ENCODE results near the gene MND1.

Gene MND1

GRCh38 chr4:153346563-153346962, 2.1 kb downstream of the MND1 start:
- no peak for DNase-seq (ENCODE audit: low spot score)

- DNase-seq (ENCODE audit: low spot score): no peak
Measured at GRCh38 chr4:153347117-153347516, 2.6 kb downstream of the MND1 start.

- DNase-seq (ENCODE audit: low spot score): no peak
Measured at GRCh38 chr4:153348006-153348405, 3.5 kb downstream of the MND1 start.

- no peak for DNase-seq (ENCODE audit: low spot score)
Measured at GRCh38 chr4:153349206-153349805, 4.8 kb downstream of the MND1 start.

GRCh38 chr4:153362184-153362583, 17.7 kb downstream of the MND1 start:
- no peak for DNase-seq (ENCODE audit: low spot score)

GRCh38 chr4:153364061-153364460, 19.6 kb downstream of the MND1 start:
- no peak for DNase-seq (ENCODE audit: low spot score)

- DNase-seq (ENCODE audit: low spot score): no peak
Measured at GRCh38 chr4:153365003-153365402, 20.5 kb downstream of the MND1 start.

GRCh38 chr4:153366486-153366885, 22.0 kb downstream of the MND1 start:
- no peak for DNase-seq (ENCODE audit: low spot score)

GRCh38 chr4:153367092-153367491, 22.6 kb downstream of the MND1 start:
- no peak for DNase-seq (ENCODE audit: low spot score)

GRCh38 chr4:153369021-153369420, 24.5 kb downstream of the MND1 start:
- DNase-seq (ENCODE audit: low spot score): no peak

GRCh38 chr4:153371701-153372234, 27.3 kb downstream of the MND1 start:
- DNase-seq (ENCODE audit: low spot score): no peak

GRCh38 chr4:153372967-153373562, 28.6 kb downstream of the MND1 start:
- DNase-seq (ENCODE audit: low spot score): no peak

GRCh38 chr4:153374442-153374841, 30.0 kb downstream of the MND1 start:
- DNase-seq (ENCODE audit: low spot score): no peak

- DNase-seq (ENCODE audit: low spot score): no peak
Measured at GRCh38 chr4:153375303-153375702, 30.8 kb downstream of the MND1 start.

GRCh38 chr4:153383131-153383530, 38.6 kb downstream of the MND1 start:
- no peak for DNase-seq (ENCODE audit: low spot score)

- no peak for DNase-seq (ENCODE audit: low spot score)
Measured at GRCh38 chr4:153384160-153384559, 39.7 kb downstream of the MND1 start.

- no peak for DNase-seq (ENCODE audit: low spot score)
Measured at GRCh38 chr4:153385784-153386183, 41.3 kb downstream of the MND1 start.

GRCh38 chr4:153387981-153388380, 43.5 kb downstream of the MND1 start:
- DNase-seq (ENCODE audit: low spot score): no peak

- DNase-seq (ENCODE audit: low spot score): no peak
Measured at GRCh38 chr4:153393397-153393796, 48.9 kb downstream of the MND1 start.

- DNase-seq (ENCODE audit: low spot score): no peak
Measured at GRCh38 chr4:153394945-153395344, 50.5 kb downstream of the MND1 start.

GRCh38 chr4:153398713-153399112, 54.2 kb downstream of the MND1 start:
- DNase-seq (ENCODE audit: low spot score): peak; percentile 20

GRCh38 chr4:153399358-153399757, 54.9 kb downstream of the MND1 start:
- DNase-seq (ENCODE audit: low spot score): no peak

- no peak for DNase-seq (ENCODE audit: low spot score)
Measured at GRCh38 chr4:153401501-153401900, 57.0 kb downstream of the MND1 start.

GRCh38 chr4:153402366-153402765, 57.9 kb downstream of the MND1 start:
- no peak for DNase-seq (ENCODE audit: low spot score)
